Skeletal muscle tissue (tissue), 4 donors: ENCODE data around the gene HMMR. TPM values are rescaled to one million over a fixed set of nuclear protein-coding genes. Genes with fewer than 3 reads are reported as not detected.
"Not testable (repeated sequence)": the region's sequence is repeated elsewhere in the genome, so short reads cannot be mapped to it uniquely, and the experiment has no call there.

Experiments used
- H3K27ac ChIP-seq: one replicate; pipeline ENCODE4 v1.7.0; 2013; ENCODE audit warnings: mild to moderate bottlenecking, low read depth, low read length, inconsistent platforms
- H3K27me3 ChIP-seq, 3 donors: one replicate each; pipeline ENCODE4 v1.7.0; 2013; ENCODE audit warnings: low read length in 3 of 3; ENCODE audit not compliant: control insufficient read depth in 3 of 3, insufficient read depth in 3 of 3
- H3K36me3 ChIP-seq, 3 donors: one replicate each; pipeline ENCODE4 v1.7.0; 2013; ENCODE audit warnings: low read length in 3 of 3; ENCODE audit not compliant: control insufficient read depth in 3 of 3, insufficient read depth in 3 of 3
- H3K4me1 ChIP-seq, 3 donors: one replicate each; pipeline ENCODE4 v1.7.0; 2013; ENCODE audit warnings: low read length in 3 of 3, mild to moderate bottlenecking in 3 of 3; ENCODE audit not compliant: control insufficient read depth in 3 of 3, insufficient read depth in 3 of 3
- H3K4me3 ChIP-seq, 3 donors: one replicate each; pipeline ENCODE4 v1.7.0; 2013; ENCODE audit warnings: low read length in 3 of 3
- H3K9ac ChIP-seq, 3 donors: one replicate each; pipeline ENCODE4 v1.7.0; 2013; ENCODE audit warnings: low read length in 3 of 3, mild to moderate bottlenecking in 3 of 3, moderate library complexity in 2 of 3, low read depth in 1 of 3
- H3K9me3 ChIP-seq, 3 donors: one replicate each; pipeline ENCODE4 v1.7.0; 2013; ENCODE audit warnings: low read length in 3 of 3; ENCODE audit not compliant: control insufficient read depth in 3 of 3
- total RNA-seq: library from RNA; depleted of rRNA; stranded (reverse); fragments of >200 nt; gene quantifications from one replicate; pipeline ENCODE4 v1.2.3, GENCODE V29; 2014
- donor health status: Osteomylitis.

HMMR gene
- total RNA-seq, 1 donor from 2014 or later, result 2.6 TPM

- H3K9me3 ChIP-seq, result no peaks in the 10 kb centered on the region
- no peaks in the 10 kb centered on the region for H3K27me3 ChIP-seq
- H3K4me1 ChIP-seq, result peaks cover 19 to 29% (median 25%) of the 10 kb centered on the region in 3 donors
- H3K4me3 ChIP-seq, result peak overlapping the region in 2 of 3 donors; percentile 1 to 44
- peaks cover 7 to 30% (median 19%) of the 10 kb centered on the region in 3 donors for H3K36me3 ChIP-seq
- H3K27ac ChIP-seq, result peak overlapping the region; percentile 96
- H3K9ac ChIP-seq, result peak overlapping the region in 1 of 3 donors; percentile 59
These were observed 21.4 kb upstream of the HMMR start for GRCh38 chr5:163439092-163439425.

GRCh38 chr5:163440954-163441353 lies 19.5 kb upstream of the HMMR start:
- no peak overlapping the region for H3K4me3 ChIP-seq
- peaks cover 22 to 29% (median 25%) of the 10 kb centered on the region in 3 donors for H3K4me1 ChIP-seq
- H3K27me3 ChIP-seq, result no peaks in the 10 kb centered on the region
- H3K9ac ChIP-seq, result no peak overlapping the region
- no peaks in the 10 kb centered on the region for H3K9me3 ChIP-seq
- H3K27ac ChIP-seq, result no peak overlapping the region
- H3K36me3 ChIP-seq, result peaks cover 11 to 38% (median 23%) of the 10 kb centered on the region in 3 donors

- Histone ChIP-seq H3K4me3 (no peak overlapping the region), H3K4me1 (peaks cover 8 to 22% (median 13%) of the 10 kb centered on the region in 3 donors), H3K9me3 (no peaks in the 10 kb centered on the region), H3K27me3 (no peaks in the 10 kb centered on the region), H3K9ac (no peak overlapping the region), H3K36me3 (peaks cover 15 to 50% (median 30%) of the 10 kb centered on the region in 3 donors), H3K27ac (no peak overlapping the region)
These were observed 15.9 kb upstream of the HMMR start for GRCh38 chr5:163444526-163444925.

GRCh38 chr5:163445345-163445744 lies 15.1 kb upstream of the HMMR start:
- Histone ChIP-seq H3K4me3 (no peak overlapping the region), H3K36me3 (peaks cover 15 to 47% (median 30%) of the 10 kb centered on the region in 3 donors), H3K9ac (no peak overlapping the region), H3K9me3 (no peaks in the 10 kb centered on the region), H3K27me3 (no peaks in the 10 kb centered on the region), H3K4me1 (peaks cover 3 to 14% (median 6%) of the 10 kb centered on the region in 3 donors), H3K27ac (no peak overlapping the region)

- H3K9me3 ChIP-seq, result no peaks in the 10 kb centered on the region
- H3K27ac ChIP-seq, result no peak overlapping the region
- H3K9ac ChIP-seq, result no peak overlapping the region
- no peaks in the 10 kb centered on the region for H3K27me3 ChIP-seq
- peaks cover 0 to 4% (median 3%) of the 10 kb centered on the region in 3 donors for H3K4me1 ChIP-seq
- H3K4me3 ChIP-seq, result no peak overlapping the region
- peaks cover 15 to 43% (median 27%) of the 10 kb centered on the region in 3 donors for H3K36me3 ChIP-seq
These were observed 13.2 kb upstream of the HMMR start for GRCh38 chr5:163447191-163447590.

- H3K27me3 ChIP-seq, result no peaks in the 10 kb centered on the region
- no peak overlapping the region for H3K27ac ChIP-seq
- H3K9ac ChIP-seq, result no peak overlapping the region
- peaks cover 10 to 38% (median 22%) of the 10 kb centered on the region in 3 donors for H3K36me3 ChIP-seq
- H3K4me3 ChIP-seq, result no peak overlapping the region
- H3K9me3 ChIP-seq, result no peaks in the 10 kb centered on the region
- peaks cover 0 to 3% (median 0%) of the 10 kb centered on the region in 3 donors for H3K4me1 ChIP-seq
These were observed 12.6 kb upstream of the HMMR start for GRCh38 chr5:163447875-163448274.

GRCh38 chr5:163448491-163448890 lies 11.9 kb upstream of the HMMR start:
- peaks cover 0 to 3% (median 0%) of the 10 kb centered on the region in 3 donors for H3K4me1 ChIP-seq
- H3K36me3 ChIP-seq, result peaks cover 10 to 39% (median 21%) of the 10 kb centered on the region in 3 donors
- H3K9me3 ChIP-seq, result no peaks in the 10 kb centered on the region

GRCh38 chr5:163451489-163451888 lies 8.9 kb upstream of the HMMR start:
- Histone ChIP-seq H3K4me1 (no peaks in the 10 kb centered on the region), H3K27me3 (no peaks in the 10 kb centered on the region), H3K36me3 (peaks cover 6 to 43% (median 17%) of the 10 kb centered on the region in 3 donors), H3K4me3 (no peak overlapping the region), H3K9me3 (no peaks in the 10 kb centered on the region), H3K9ac (no peak overlapping the region), H3K27ac (no peak overlapping the region)

More at GRCh38 chr5:163448491-163448890, 11.9 kb upstream of the HMMR start:
- H3K27me3 ChIP-seq, result no peaks in the 10 kb centered on the region
- H3K9ac ChIP-seq, result no peak overlapping the region
- H3K4me3 ChIP-seq, result no peak overlapping the region
- no peak overlapping the region for H3K27ac ChIP-seq

- H3K4me3 ChIP-seq, result no peak overlapping the region
- no peak overlapping the region for H3K27ac ChIP-seq
- H3K9me3 ChIP-seq, result no peaks in the 10 kb centered on the region
- H3K9ac ChIP-seq, result no peak overlapping the region
- peaks cover 4 to 35% (median 16%) of the 10 kb centered on the region in 3 donors for H3K36me3 ChIP-seq
- H3K27me3 ChIP-seq, result no peaks in the 10 kb centered on the region
- peaks cover 0 to 2% (median 1%) of the 10 kb centered on the region in 3 donors for H3K4me1 ChIP-seq
These were observed 6.7 kb upstream of the HMMR start for GRCh38 chr5:163453705-163454104.

- not testable (repeated sequence) for H3K27ac ChIP-seq, H3K27me3 ChIP-seq, H3K9ac ChIP-seq, H3K4me3 ChIP-seq, H3K9me3 ChIP-seq
- Histone ChIP-seq H3K4me1 (peaks cover 7 to 13% (median 8%) of the 10 kb centered on the region in 3 donors), H3K36me3 (peaks cover 4 to 33% (median 13%) of the 10 kb centered on the region in 3 donors)
These were observed 5.0 kb upstream of the HMMR start for GRCh38 chr5:163455406-163455805.
